Islet of Langerhans (tissue), 1 donor: ENCODE results near the gene TIMM44.
"Not testable (repeated sequence)": the region's sequence is repeated elsewhere in the genome, so short reads cannot be mapped to it uniquely, and the experiment has no call there.

Experiments
- FAIRE-seq: peaks from one replicate; lab custom pipeline; 2011; peaks lifted over from hg19 to GRCh38; lab: Jason Lieb, UNC

The TIMM44 gene

GRCh38 chr19:7944177-7944761, 803 bp upstream of the TIMM44 start:
- FAIRE-seq: peak; percentile 97

GRCh38 chr19:7942981-7943443, 454 bp downstream of the TIMM44 start:
- no peak for FAIRE-seq

- no peak for FAIRE-seq
These were observed 1.4 kb downstream of the TIMM44 start for GRCh38 chr19:7941895-7942596.

- no peak for FAIRE-seq
These were observed 2.6 kb downstream of the TIMM44 start for GRCh38 chr19:7940841-7941240.

GRCh38 chr19:7934766-7935165, 8.7 kb downstream of the TIMM44 start:
- FAIRE-seq: no peak

GRCh38 chr19:7933828-7934725, 9.4 kb downstream of the TIMM44 start:
- no peak for FAIRE-seq

GRCh38 chr19:7933411-7933810, 10.1 kb downstream of the TIMM44 start:
- no peak for FAIRE-seq

- no peak for FAIRE-seq
These were observed 10.6 kb downstream of the TIMM44 start for GRCh38 chr19:7932930-7933300.

GRCh38 chr19:7932276-7932929, 11.1 kb downstream of the TIMM44 start:
- FAIRE-seq: no peak

GRCh38 chr19:7931221-7932061, 12.0 kb downstream of the TIMM44 start:
- FAIRE-seq: no peak

GRCh38 chr19:7930765-7931164, 12.7 kb downstream of the TIMM44 start:
- FAIRE-seq: no peak

GRCh38 chr19:7930030-7930429, 13.4 kb downstream of the TIMM44 start:
- not testable (repeated sequence) for FAIRE-seq

- FAIRE-seq: no peak
These were observed 14.4 kb downstream of the TIMM44 start for GRCh38 chr19:7928741-7929701.

- no peak for FAIRE-seq
These were observed 15.1 kb downstream of the TIMM44 start for GRCh38 chr19:7928334-7928706.

- FAIRE-seq: no peak
These were observed 15.7 kb downstream of the TIMM44 start for GRCh38 chr19:7927605-7928333.

GRCh38 chr19:7926727-7927604, 16.5 kb downstream of the TIMM44 start:
- no peak for FAIRE-seq

- no peak for FAIRE-seq
These were observed 17.3 kb downstream of the TIMM44 start, which contains the start of gene CTXN1 for GRCh38 chr19:7926021-7926726. Gene CTXN1, minus strand, starts transcription at chr19:7926135. Its CDS starts 597 bp downstream, at chr19:7925538.
